ENCODE measurements around the gene TNK2. TPM values are rescaled to one million over a fixed set of nuclear protein-coding genes. Genes with fewer than 3 reads are reported as not detected.

TNK2 gene
- total and polyA plus RNA-seq, 2 of the 8 experiments (the other 6 are each of a cell fraction or from before 2014, with no cell fraction given): 10.4 to 33.9 TPM

DNA sequence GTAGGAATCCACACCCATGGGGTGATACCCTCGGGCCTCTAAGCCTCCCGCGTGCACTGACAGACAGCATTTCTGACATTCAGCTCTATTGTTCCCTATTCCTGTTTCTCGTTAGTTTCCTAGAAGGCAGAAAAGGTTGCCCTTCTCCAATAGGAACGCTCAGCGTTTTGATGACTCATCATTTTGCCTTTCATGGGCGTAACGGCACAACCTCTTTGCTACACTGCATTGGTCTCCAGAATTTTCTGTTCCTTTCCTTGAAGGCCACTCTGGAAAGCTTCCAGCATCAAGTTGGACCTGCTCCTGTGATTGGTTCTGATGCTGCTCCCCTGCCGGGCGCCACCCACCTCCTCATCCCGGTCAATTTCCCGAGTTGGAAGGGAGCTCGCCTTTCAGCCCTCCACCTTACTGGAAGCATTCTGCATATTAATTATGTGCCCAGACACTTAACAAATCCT is 13.0 kb upstream of the TNK2 start:
- Histone ChIP-seq H3K4me3 (ENCODE audit: extremely low read depth in 1 of 4, insufficient read depth in 2 of 4, low read depth in 3 of 4, low read length in 4 of 4) (no peak overlapping the region), H3K23me2 (ENCODE audit: low read depth, low read length) (no peaks in the 10 kb centered on the region), H2BK20ac (ENCODE audit: low read length) (no peak overlapping the region), H2BK15ac (ENCODE audit: low read length) (0 out of 2 replicates have a peak overlapping the region, but pooled peaks have one; percentile 53), H4K91ac (replicated peaks; ENCODE audit: insufficient read length, low read length) (no peak overlapping the region), H3K36me3 (ENCODE audit: control insufficient read depth in 2 of 4, insufficient read depth in 4 of 4, low read length in 3 of 4) (no peaks in the 10 kb centered on the region), H2BK120ac (replicated peaks; ENCODE audit: low read depth, low read length) (no peak overlapping the region), H3K9ac (replicated peaks in 1 of 4; ENCODE audit: extremely low read depth in 1 of 4, low read depth in 3 of 4, low read length in 3 of 4) (no peak overlapping the region), H2AK5ac (ENCODE audit: low read depth, low read length) (no peak overlapping the region), H4K5ac (ENCODE audit: insufficient read length, low read depth, low read length) (no peak overlapping the region), H4K8ac (ENCODE audit: extremely low read depth, insufficient read depth, low read length) (peak overlapping the region; percentile 29; the same call in 1 of the 2 replicates), H3K56ac (replicated peaks; ENCODE audit: insufficient read length, low read depth, low read length) (no peak overlapping the region), H3K27ac (ENCODE audit: low read depth, low read length) (no peak overlapping the region), H3K4ac (replicated peaks; ENCODE audit: insufficient read length, low read depth, low read length) (no peak overlapping the region), H2BK5ac (ENCODE audit: low read depth, low read length) (no peak overlapping the region), H3K4me2 (ENCODE audit: insufficient read depth in 1 of 2, low read depth in 2 of 2, low read length in 2 of 2) (peak overlapping the region; percentile 6 to 11; a peak in 1 of 4 replicates), H4K20me1 (replicated peaks in 1 of 2; ENCODE audit: control insufficient read depth in 1 of 2, insufficient read depth in 2 of 2, low read length in 2 of 2) (no peaks in the 10 kb centered on the region), H3K18ac (ENCODE audit: extremely low read depth, low read length) (peak overlapping the region; percentile 15; the same call in 1 of the 2 replicates), H3K79me1 (ENCODE audit: low read depth, low read length) (no peaks in the 10 kb centered on the region), H3K9me3 (ENCODE audit: insufficient read depth in 2 of 2, low read depth in 1 of 2, low read length in 1 of 2) (no peaks in the 10 kb centered on the region), H2AFZ (ENCODE audit: low read length) (peak overlapping the region; percentile 42; the same call in 1 of the 2 replicates), H3K79me2 (ENCODE audit: control insufficient read depth in 1 of 2, insufficient read depth in 2 of 2, low read length in 2 of 2) (no peaks in the 10 kb centered on the region), H3K4me1 (replicated peaks in 1 of 4; ENCODE audit: control insufficient read depth in 3 of 4, insufficient read depth in 4 of 4, low read length in 3 of 4) (peaks cover 0 to 5% (median 3%) of the 10 kb centered on the region in 4 experiments; a peak in 2 of 7 replicates), H3K27me3 (replicated peaks in 1 of 4; ENCODE audit: control insufficient read depth in 3 of 4, extremely low read depth in 1 of 4, insufficient read depth in 3 of 4, low read length in 3 of 4) (peaks cover 0 to 2% (median 0%) of the 10 kb centered on the region in 4 experiments; a peak in 1 of 7 replicates), H3K23ac (ENCODE audit: insufficient read length) (no peak overlapping the region), H2BK12ac (ENCODE audit: low read depth, low read length) (no peak overlapping the region), H3K14ac (ENCODE audit: insufficient read length) (no peak overlapping the region)
- FAIRE-seq (no peak), DNase-seq (ENCODE audit: low read depth in 1 of 2, low spot score in 2 of 2) (no peak)
- WGBS, 2 experiments (ENCODE audit: extremely low coverage in 1 of 2, insufficient coverage in 1 of 2, insufficient read length in 1 of 2, insufficient replicate concordance in 2 of 2, low coverage in 1 of 2, low lambda C conversion rate in 2 of 2, missing lambda C conversion rate in 1 of 2): 76% methylated on average over 13 of the region's 13 CpGs; no CpG with 5 or more reads in 1 of the 2 experiments
- POLR2A ChIA-PET (ENCODE audit: partially characterized antibody): interaction anchor here (1.1 kb wide), 1 partner anchor 10 kb away, joined by 4 read pairs; no protein-coding TSS in a partner anchor
- CTCF ChIA-PET (ENCODE audit: partially characterized antibody): interaction anchor here (0.5 to 2.1 kb wide), 9 partner anchors 12 to 71 kb away, joined by 3 to 7 read pairs (median 3); no protein-coding TSS in a partner anchor
- TF ChIP-seq MAFK (IDR thresholded peaks at IDR 0.05; ENCODE audit: low read depth, low read length): peak; percentile 98
- no peak for TF ChIP-seq TAF1 (IDR thresholded peaks at IDR 0.05; ENCODE audit: low read depth, low read length)
- TF ChIP-seq POLR2A (IDR thresholded peaks at IDR 0.05; ENCODE audit: control extremely low read depth in 1 of 2, low read depth in 2 of 2, low read length in 2 of 2): no peak
- peak; percentile 82 for TF ChIP-seq BACH1 (IDR thresholded peaks at IDR 0.05; ENCODE audit: low read length)
- TF ChIP-seq SAP30 (IDR thresholded peaks at IDR 0.05; ENCODE audit: insufficient read depth, insufficient replicate concordance, low read length): no peak
- TF ChIP-seq SRF (IDR thresholded peaks at IDR 0.05; ENCODE audit: low read depth, low read length): peak; percentile 51; the same call in 1 of the 2 replicates
- no peak for TF ChIP-seq POU5F1 (IDR thresholded peaks at IDR 0.05; ENCODE audit: low read depth, low read length)
- no peak for TF ChIP-seq RNF2 (IDR thresholded peaks at IDR 0.05; ENCODE audit: borderline replicate concordance, low read depth, low read length, missing control alignments, poor library complexity, severe bottlenecking)
- no peak for TF ChIP-seq CREB1 (IDR thresholded peaks at IDR 0.05)
- TF ChIP-seq JUND (IDR thresholded peaks at IDR 0.05; ENCODE audit: low read length): peak; percentile 76
- TF ChIP-seq, protein P1, sequence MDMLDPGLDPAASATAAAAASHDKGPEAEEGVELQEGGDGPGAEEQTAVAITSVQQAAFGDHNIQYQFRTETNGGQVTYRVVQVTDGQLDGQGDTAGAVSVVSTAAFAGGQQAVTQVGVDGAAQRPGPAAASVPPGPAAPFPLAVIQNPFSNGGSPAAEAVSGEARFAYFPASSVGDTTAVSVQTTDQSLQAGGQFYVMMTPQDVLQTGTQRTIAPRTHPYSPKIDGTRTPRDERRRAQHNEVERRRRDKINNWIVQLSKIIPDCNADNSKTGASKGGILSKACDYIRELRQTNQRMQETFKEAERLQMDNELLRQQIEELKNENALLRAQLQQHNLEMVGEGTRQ (IDR thresholded peaks at IDR 0.05; ENCODE audit: low read length): no peak
- no peak for TF ChIP-seq EZH2 (IDR thresholded peaks at IDR 0.05; ENCODE audit: low read depth, low read length, severe bottlenecking)
